ENCODE measurements around the gene C1orf87. TPM values are rescaled to one million over a fixed set of nuclear protein-coding genes. Genes with fewer than 3 reads are reported as not detected.

The C1orf87 gene
- polyA plus RNA-seq, 1 of the 3 experiments (the other 2 are of a cell fraction): not detected

GRCh38 chr1:59967780-59968179 is 105.8 kb downstream of the C1orf87 start:
- Histone ChIP-seq H3K27ac (ENCODE audit: low read depth in 2 of 2, low read length in 1 of 2) (peak overlapping the region in 1 of 2 experiments; percentile 72; a peak in 1 of 4 replicates), H3K9me3 (no peaks in the 10 kb centered on the region), H3K4me2 (no peak overlapping the region), H3K36me3 (replicated peaks in 1 of 2; ENCODE audit: control insufficient read depth in 1 of 2, insufficient read depth in 2 of 2, low read length in 1 of 2) (no peaks in the 10 kb centered on the region), H4K20me1 (ENCODE audit: insufficient read depth) (no peaks in the 10 kb centered on the region), H3K9ac (no peak overlapping the region), H3K27me3 (ENCODE audit: insufficient read depth) (no peaks in the 10 kb centered on the region), H2AFZ (ENCODE audit: low read depth) (no peak overlapping the region), H3F3A (replicated peaks; ENCODE audit: insufficient read depth) (no peaks in the 10 kb centered on the region), H3K79me2 (ENCODE audit: insufficient read depth) (no peaks in the 10 kb centered on the region), H3K9me2 (no peaks in the 10 kb centered on the region), H3K4me1 (ENCODE audit: control insufficient read depth in 1 of 2, insufficient read depth in 2 of 2, low read depth in 1 of 2, low read length in 1 of 2) (peaks cover 0 to 5% of the 10 kb centered on the region in 2 experiments; a peak in 1 of 4 replicates), H3K4me3 (ENCODE audit: low read depth in 2 of 2, low read length in 1 of 2) (no peak overlapping the region)
- no peak for TF ChIP-seq RFX5 (IDR thresholded peaks at IDR 0.05; ENCODE audit: low read length)
- TF ChIP-seq JUND (IDR thresholded peaks at IDR 0.05): no peak
- no peak for TF ChIP-seq SMC3 (IDR thresholded peaks at IDR 0.05; ENCODE audit: low read depth, low read length)
- no peak for TF ChIP-seq MEF2A (IDR thresholded peaks at IDR 0.05; ENCODE audit: borderline replicate concordance, low read depth)
- TF ChIP-seq CTCF (IDR thresholded peaks at IDR 0.05): no peak
- TF ChIP-seq RXRA (IDR thresholded peaks at IDR 0.05; ENCODE audit: borderline replicate concordance, low read depth): no peak
- TF ChIP-seq RAD21 (IDR thresholded peaks at IDR 0.05; ENCODE audit: low read length): no peak
- no peak for TF ChIP-seq FOSL2 (IDR thresholded peaks at IDR 0.05; ENCODE audit: borderline replicate concordance, low read depth)
- TF ChIP-seq PBX3 (IDR thresholded peaks at IDR 0.05): no peak
- TF ChIP-seq CHD2 (IDR thresholded peaks at IDR 0.05; ENCODE audit: low read length, partially characterized antibody): no peak
- TF ChIP-seq YY1 (IDR thresholded peaks at IDR 0.05; ENCODE audit: low read depth): no peak
- no peak for TF ChIP-seq NRF1 (IDR thresholded peaks at IDR 0.05; ENCODE audit: low read depth, low read length)
- no peak for TF ChIP-seq MXI1 (IDR thresholded peaks at IDR 0.05; ENCODE audit: low read depth, low read length)
- no peak for TF ChIP-seq ZBTB33 (IDR thresholded peaks at IDR 0.05; ENCODE audit: borderline replicate concordance, low read depth)
- TF ChIP-seq REST (IDR thresholded peaks at IDR 0.05; ENCODE audit: low read depth, low read length): no peak
- no peak for TF ChIP-seq IRF3 (IDR thresholded peaks at IDR 0.05; ENCODE audit: low read depth, low read length)
- TF ChIP-seq TCF12 (IDR thresholded peaks at IDR 0.05): no peak
- no peak for TF ChIP-seq EP300 (IDR thresholded peaks at IDR 0.05; ENCODE audit: borderline replicate concordance in 1 of 2, low read depth in 1 of 2, low read length in 1 of 2)
- WGBS (ENCODE audit: low lambda C conversion rate): 65% methylated on average over 3 of the region's 3 CpGs
- CTCF ChIA-PET: interaction anchor here (1.4 to 4.3 kb wide), 3 partner anchors 9 to 65 kb away, joined by 7 to 29 read pairs (median 10); no protein-coding TSS in a partner anchor
- POLR2A ChIA-PET: no interaction called here
- no peak for DNase-seq

Measured in SK-N-SH (cell line).